ENCODE data around the gene KPRP. TPM values are rescaled to one million over a fixed set of nuclear protein-coding genes. Genes with fewer than 3 reads are reported as not detected.

Gene KPRP
- under 1 TPM in 1 of 2 donors, not detected in 1; 0.57 TPM for total RNA-seq

DNA sequence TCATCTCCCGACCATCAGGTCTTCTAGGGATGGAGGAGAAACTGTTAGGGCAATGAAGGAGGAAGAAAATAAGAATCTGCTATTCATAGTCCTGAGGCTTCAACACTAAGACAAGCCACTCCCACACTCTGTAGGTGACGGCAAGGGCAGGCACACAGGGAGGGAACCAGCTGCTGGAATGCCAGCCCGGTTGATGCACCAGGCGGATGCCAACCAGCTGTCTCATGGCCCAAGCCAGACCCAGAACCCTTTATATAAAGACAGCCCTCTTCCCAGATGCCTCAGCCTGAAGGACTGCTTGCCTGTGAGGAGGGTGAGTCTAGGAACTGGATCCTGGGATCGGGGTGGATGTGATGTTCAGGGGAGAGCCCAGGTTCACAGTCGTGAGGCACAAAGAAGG, at the start of gene KPRP:
Gene KPRP, plus strand, starts transcription at position 279 of the 400 bp plus-strand sequence. CDS start 1,564 bp downstream, outside the sequence.
- intact Hi-C loops (cut with DNase I), result no loop called here
- H3K27ac ChIP-seq, result no peak within 1 kb of the TSS
- H3K27me3 ChIP-seq (replicated peaks; ENCODE audit: insufficient read depth), result no peaks in the 10 kb centered on the region
- no peaks in the 10 kb centered on the region for H3K4me1 ChIP-seq (replicated peaks)
- no peak within 1 kb of the TSS for H3K4me3 ChIP-seq
- DNase-seq (ENCODE audit: low spot score), result no peak
- H3K36me3 ChIP-seq, result no peaks in the 10 kb centered on the region
- TF ChIP-seq, protein P1, sequence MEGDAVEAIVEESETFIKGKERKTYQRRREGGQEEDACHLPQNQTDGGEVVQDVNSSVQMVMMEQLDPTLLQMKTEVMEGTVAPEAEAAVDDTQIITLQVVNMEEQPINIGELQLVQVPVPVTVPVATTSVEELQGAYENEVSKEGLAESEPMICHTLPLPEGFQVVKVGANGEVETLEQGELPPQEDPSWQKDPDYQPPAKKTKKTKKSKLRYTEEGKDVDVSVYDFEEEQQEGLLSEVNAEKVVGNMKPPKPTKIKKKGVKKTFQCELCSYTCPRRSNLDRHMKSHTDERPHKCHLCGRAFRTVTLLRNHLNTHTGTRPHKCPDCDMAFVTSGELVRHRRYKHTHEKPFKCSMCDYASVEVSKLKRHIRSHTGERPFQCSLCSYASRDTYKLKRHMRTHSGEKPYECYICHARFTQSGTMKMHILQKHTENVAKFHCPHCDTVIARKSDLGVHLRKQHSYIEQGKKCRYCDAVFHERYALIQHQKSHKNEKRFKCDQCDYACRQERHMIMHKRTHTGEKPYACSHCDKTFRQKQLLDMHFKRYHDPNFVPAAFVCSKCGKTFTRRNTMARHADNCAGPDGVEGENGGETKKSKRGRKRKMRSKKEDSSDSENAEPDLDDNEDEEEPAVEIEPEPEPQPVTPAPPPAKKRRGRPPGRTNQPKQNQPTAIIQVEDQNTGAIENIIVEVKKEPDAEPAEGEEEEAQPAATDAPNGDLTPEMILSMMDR (IDR thresholded peaks at IDR 0.05), result no peak
- TF ChIP-seq POLR2AphosphoS5 (IDR thresholded peaks at IDR 0.05), result no peak
- TF ChIP-seq POLR2A (IDR thresholded peaks at IDR 0.05), result no peak
- WGBS, result 55% methylated on average over 6 of the region's 6 CpGs
- H3K9me3 ChIP-seq, result no peaks in the 10 kb centered on the region

DNA sequence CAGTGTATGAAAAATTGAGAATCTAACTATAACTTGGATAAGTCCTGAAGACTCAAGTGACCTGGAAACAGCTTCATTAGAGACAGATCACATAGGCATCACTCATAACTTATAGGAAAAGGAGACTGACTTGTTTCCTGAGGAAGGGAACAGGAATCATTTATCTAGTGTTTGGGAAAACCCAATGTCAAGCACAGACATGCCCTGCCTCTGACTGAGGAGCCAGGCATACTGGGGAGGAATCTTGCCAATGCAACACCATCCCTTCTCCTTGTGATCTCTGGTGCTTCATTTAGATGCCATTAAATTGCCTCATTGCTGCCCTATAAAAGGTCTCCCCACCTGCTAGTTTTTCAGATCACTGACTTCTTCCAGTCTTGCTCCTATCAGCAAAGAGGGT, 39.6 kb upstream of the KPRP start:
- no peak overlapping the region for H3K4me3 ChIP-seq
- H3K27ac ChIP-seq, result no peak overlapping the region
- TF ChIP-seq POLR2A (IDR thresholded peaks at IDR 0.05) (no peak), POLR2AphosphoS5 (IDR thresholded peaks at IDR 0.05) (no peak)
- TF ChIP-seq, protein P1 (IDR thresholded peaks at IDR 0.05), result no peak
- H3K4me1 ChIP-seq (replicated peaks), result no peaks in the 10 kb centered on the region
- intact Hi-C loops (cut with DNase I), result no loop called here
- H3K36me3 ChIP-seq, result no peaks in the 10 kb centered on the region
- DNase-seq (ENCODE audit: low spot score), result no peak
- H3K9me3 ChIP-seq, result no peaks in the 10 kb centered on the region
- H3K27me3 ChIP-seq (replicated peaks; ENCODE audit: insufficient read depth), result no peaks in the 10 kb centered on the region

DNA sequence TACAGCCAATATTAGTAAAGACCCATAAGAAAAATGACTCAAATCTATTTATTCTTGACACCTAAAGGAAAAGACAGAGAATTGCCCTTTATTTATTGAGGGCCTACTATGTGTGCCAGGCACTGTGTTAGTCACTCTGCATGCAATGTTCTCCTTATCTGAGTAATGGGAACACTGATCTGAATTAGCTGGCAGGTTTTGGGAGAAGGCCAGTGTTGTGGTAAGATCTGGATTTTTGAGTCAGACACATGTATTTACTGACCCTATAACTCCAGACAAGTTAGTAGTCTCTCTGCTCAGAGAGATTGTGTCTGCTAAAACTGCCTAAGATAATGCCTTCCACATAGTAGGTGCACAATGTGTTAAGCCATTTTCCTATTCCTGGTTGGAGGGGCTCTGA, 32.6 kb upstream of the KPRP start:
- intact Hi-C loops (cut with DNase I), result no loop called here
- no peak overlapping the region for H3K27ac ChIP-seq
- no peaks in the 10 kb centered on the region for H3K9me3 ChIP-seq

GRCh38 chr1:152728986-152729385, 28.8 kb upstream of the KPRP start:
- Histone ChIP-seq H3K4me3 (no peak overlapping the region), H3K9me3 (no peaks in the 10 kb centered on the region), H3K27me3 (replicated peaks; ENCODE audit: insufficient read depth) (no peaks in the 10 kb centered on the region), H3K4me1 (replicated peaks) (no peaks in the 10 kb centered on the region), H3K27ac (no peak overlapping the region), H3K36me3 (no peaks in the 10 kb centered on the region)
- TF ChIP-seq POLR2A (IDR thresholded peaks at IDR 0.05) (no peak), POLR2AphosphoS5 (IDR thresholded peaks at IDR 0.05) (no peak)
- TF ChIP-seq, protein P1 (IDR thresholded peaks at IDR 0.05), result no peak
- intact Hi-C loops (cut with DNase I), result no loop called here
- no peak for DNase-seq (ENCODE audit: low spot score)
- 32% methylated on average over 1 of the region's 1 CpG for WGBS

More for the DNA sequence above, 32.6 kb upstream of the KPRP start:
- H3K36me3 ChIP-seq, result no peaks in the 10 kb centered on the region
- no peaks in the 10 kb centered on the region for H3K27me3 ChIP-seq (replicated peaks; ENCODE audit: insufficient read depth)
- H3K4me3 ChIP-seq, result no peak overlapping the region
- TF ChIP-seq POLR2AphosphoS5 (IDR thresholded peaks at IDR 0.05) (no peak), POLR2A (IDR thresholded peaks at IDR 0.05) (no peak)
- TF ChIP-seq, protein P1 (IDR thresholded peaks at IDR 0.05), result no peak
- no peak for DNase-seq (ENCODE audit: low spot score)
- no peaks in the 10 kb centered on the region for H3K4me1 ChIP-seq (replicated peaks)

GRCh38 chr1:152735648-152736047, 22.2 kb upstream of the KPRP start:
- Histone ChIP-seq H3K36me3 (no peaks in the 10 kb centered on the region), H3K27me3 (replicated peaks; ENCODE audit: insufficient read depth) (no peaks in the 10 kb centered on the region), H3K4me3 (no peak overlapping the region), H3K4me1 (replicated peaks) (no peaks in the 10 kb centered on the region), H3K9me3 (no peaks in the 10 kb centered on the region), H3K27ac (no peak overlapping the region)
- 10% methylated on average over 1 of the region's 1 CpG for WGBS
- no peak for TF ChIP-seq POLR2AphosphoS5 (IDR thresholded peaks at IDR 0.05)
- no peak for TF ChIP-seq POLR2A (IDR thresholded peaks at IDR 0.05)
- TF ChIP-seq, protein P1 (IDR thresholded peaks at IDR 0.05), result no peak
- intact Hi-C loops (cut with DNase I), result no loop called here
- DNase-seq (ENCODE audit: low spot score), result no peak

Data from prostate gland (tissue), 2 donors.